H9 (cell line): Measurements from ENCODE around the gene HOXB1. TPM values are rescaled to one million over a fixed set of nuclear protein-coding genes. Genes with fewer than 3 reads are reported as not detected.

Experiments
- DNase-seq: peaks from one replicate; pipeline ENCODE4 v3.0.0-alpha.2; 2017
- H2AFZ ChIP-seq: one replicate; pipeline ENCODE4 v1.6.1; 2013; ENCODE audit warnings: mild to moderate bottlenecking, low read length, control low read depth, moderate library complexity
- H2AK5ac ChIP-seq: 2 replicates; pipeline ENCODE4 v1.6.1; 2013; ENCODE audit warnings: low read length, control low read depth, mixed read lengths; ENCODE audit not compliant: insufficient read length
- H2BK120ac ChIP-seq: one replicate; pipeline ENCODE4 v1.6.1; 2013; ENCODE audit warnings: low read depth, mild to moderate bottlenecking, low read length, control low read depth, inconsistent platforms; ENCODE audit not compliant: poor library complexity, severe bottlenecking
- H2BK12ac ChIP-seq: 2 replicates; pipeline ENCODE4 v1.6.1; 2013; ENCODE audit warnings: low read length, control low read depth, mixed read lengths, low read depth; ENCODE audit not compliant: insufficient read length
- H2BK15ac ChIP-seq: 2 replicates; pipeline ENCODE4 v1.6.1; 2013; ENCODE audit warnings: low read depth, low read length, control low read depth
- H2BK20ac ChIP-seq: one replicate; pipeline ENCODE4 v1.6.1; 2013; ENCODE audit warnings: low read depth, mild to moderate bottlenecking, low read length, control low read depth, inconsistent platforms; ENCODE audit not compliant: poor library complexity, severe bottlenecking
- H2BK5ac ChIP-seq: 2 replicates; pipeline ENCODE4 v1.6.1; 2013; ENCODE audit warnings: low read length, control low read depth, mixed read lengths; ENCODE audit not compliant: insufficient read length
- H3K14ac ChIP-seq: 2 replicates; pipeline ENCODE4 v1.6.1; 2013; ENCODE audit warnings: low read length, control low read depth; ENCODE audit not compliant: insufficient read depth
- H3K18ac ChIP-seq: 2 replicates; pipeline ENCODE4 v1.6.1; 2013; ENCODE audit warnings: low read depth, mild to moderate bottlenecking, mixed read lengths, low read length, control low read depth; ENCODE audit not compliant: insufficient read length
- H3K23ac ChIP-seq: 2 replicates; pipeline ENCODE4 v1.6.1; 2013; ENCODE audit warnings: low read length, control low read depth, mixed read lengths, low read depth; ENCODE audit not compliant: insufficient read length
- H3K23me2 ChIP-seq: 2 replicates; pipeline ENCODE4 v1.6.1; 2013; ENCODE audit warnings: low read depth, mild to moderate bottlenecking, mixed read lengths, low read length, control low read depth; ENCODE audit not compliant: insufficient read length, poor library complexity, severe bottlenecking
- H3K27ac ChIP-seq: 2 replicates; pipeline ENCODE4 v1.5.1; 2013; ENCODE audit warnings: low read length, control low read depth, mixed read lengths, low read depth; ENCODE audit not compliant: insufficient read length
- H3K27me3 ChIP-seq: 2 replicates; pipeline ENCODE4 v1.6.1; 2013; ENCODE audit warnings: low read length, control low read depth, inconsistent platforms; ENCODE audit not compliant: insufficient read depth
- H3K4ac ChIP-seq: 2 replicates; pipeline ENCODE4 v1.6.1; 2013; ENCODE audit warnings: low read depth, mild to moderate bottlenecking, control low read depth, inconsistent platforms, low read length, moderate library complexity
- H3K4me1 ChIP-seq: 2 replicates; pipeline ENCODE4 v1.6.1; 2013; ENCODE audit warnings: low read length, control low read depth, inconsistent platforms; ENCODE audit not compliant: insufficient read depth
- H3K4me2 ChIP-seq: 2 replicates; pipeline ENCODE4 v1.6.1; 2013; ENCODE audit warnings: low read length, control low read depth, mixed read lengths; ENCODE audit not compliant: insufficient read length, insufficient read depth
- H3K56ac ChIP-seq: 2 replicates; pipeline ENCODE4 v1.6.1; 2013; ENCODE audit warnings: low read depth, mild to moderate bottlenecking, mixed read lengths, low read length, control low read depth; ENCODE audit not compliant: insufficient read length
- H3K79me1 ChIP-seq: 2 replicates; pipeline ENCODE4 v1.6.1; 2013; ENCODE audit warnings: low read depth, mild to moderate bottlenecking, moderate library complexity, low read length, control low read depth, inconsistent platforms; ENCODE audit not compliant: insufficient read depth, poor library complexity, severe bottlenecking
- H3K79me2 ChIP-seq: 2 replicates; pipeline ENCODE4 v1.6.1; 2013; ENCODE audit warnings: low read length, control low read depth, inconsistent platforms; ENCODE audit not compliant: insufficient read depth
- H3K9ac ChIP-seq: 2 replicates; pipeline ENCODE4 v1.6.1; 2013; ENCODE audit warnings: low read length, control low read depth, mixed read lengths; ENCODE audit not compliant: insufficient read length; ENCODE audit errors: extremely low read depth
- H3K9me3 ChIP-seq: one replicate; pipeline ENCODE4 v1.6.1; 2013; ENCODE audit warnings: low read depth, low read length, inconsistent platforms; ENCODE audit not compliant: control insufficient read depth
- H3T11ph ChIP-seq: one replicate; pipeline ENCODE4 v1.6.1; 2013; ENCODE audit warnings: mild to moderate bottlenecking, low read length, control low read depth, inconsistent platforms
- H4K20me1 ChIP-seq: one replicate; pipeline ENCODE4 v1.6.1; 2013; ENCODE audit not compliant: control insufficient read depth, insufficient read length, insufficient read depth
- H4K5ac ChIP-seq: 2 replicates; pipeline ENCODE4 v1.6.1; 2013; ENCODE audit warnings: low read depth, mild to moderate bottlenecking, mixed read lengths, low read length, control low read depth; ENCODE audit not compliant: insufficient read length
- H4K8ac ChIP-seq: replicated peaks from 2 replicates; pipeline ENCODE4 v1.6.1; 2013; ENCODE audit warnings: low read length, control low read depth, mixed read lengths, low read depth; ENCODE audit not compliant: insufficient read length
- H4K91ac ChIP-seq: 2 replicates; pipeline ENCODE4 v1.6.1; 2013; ENCODE audit warnings: low read depth, mild to moderate bottlenecking, moderate library complexity, mixed read lengths, low read length, control low read depth; ENCODE audit not compliant: insufficient read length
- H3K27ac Mint-ChIP-seq, 3 experiments: 2 replicates in 2 of 3; 3 replicates in 1 of 3; pipeline ENCODE4 v1.8.0; 2020 to 2021; ENCODE audit warnings: mixed read lengths in 3 of 3, mild to moderate bottlenecking in 1 of 3, moderate library complexity in 1 of 3
- H3K27me3 Mint-ChIP-seq: 2 replicates; pipeline ENCODE4 v1.8.0; 2021; ENCODE audit warnings: low read depth, mild to moderate bottlenecking, moderate library complexity, mixed read lengths
- H3K36me3 Mint-ChIP-seq, 3 experiments: 2 replicates in 2 of 3; 3 replicates in 1 of 3; pipeline ENCODE4 v1.8.0; 2020 to 2021; ENCODE audit warnings: low read depth in 3 of 3, mixed read lengths in 3 of 3; ENCODE audit not compliant: insufficient read depth in 1 of 3
- H3K4me1 Mint-ChIP-seq, 2 experiments: 2 replicates each; pipeline ENCODE4 v1.8.0; 2020; ENCODE audit warnings: mixed read lengths in 2 of 2
- H3K4me3 Mint-ChIP-seq, 2 experiments: 2 replicates in 1 of 2; 3 replicates in 1 of 2; pipeline ENCODE4 v1.8.0; 2020 to 2021; ENCODE audit warnings: mild to moderate bottlenecking in 2 of 2, mixed read lengths in 2 of 2, moderate library complexity in 1 of 2
- H3K9me3 Mint-ChIP-seq, 2 experiments: 2 replicates in 1 of 2; 3 replicates in 1 of 2; pipeline ENCODE4 v1.8.0; 2020; ENCODE audit warnings: mild to moderate bottlenecking in 2 of 2, mixed read lengths in 2 of 2, moderate library complexity in 1 of 2
- WGBS: extraction: QIAGEN DNeasy Blood & Tissue Kit; methylation state at CpG from one replicate; pipeline ENCODE4 v1.1.7; 2013; ENCODE audit warnings: missing lambda C conversion rate, low lambda C conversion rate, mixed read lengths; ENCODE audit not compliant: insufficient read length; ENCODE audit errors: extremely low coverage; 5-methylcytosine and 5-hydroxymethylcytosine counted together
- total RNA-seq: library from RNA; stranded (reverse); gene quantifications from 2 replicates; pipeline ENCODE4 v1.2.1, GENCODE V29; 2021
- TF ChIP-seq, protein P1 (sequence below): fragments of 200-600 bp; sonication (generic); conservative IDR thresholded peaks from 3 replicates; pipeline ENCODE4 v1.8.0; 2021; ENCODE audit warnings: antibody characterized with exemption, mild to moderate bottlenecking

HOXB1 gene
- total RNA-seq, 1 experiment from 2014 or later = not detected

DNA sequence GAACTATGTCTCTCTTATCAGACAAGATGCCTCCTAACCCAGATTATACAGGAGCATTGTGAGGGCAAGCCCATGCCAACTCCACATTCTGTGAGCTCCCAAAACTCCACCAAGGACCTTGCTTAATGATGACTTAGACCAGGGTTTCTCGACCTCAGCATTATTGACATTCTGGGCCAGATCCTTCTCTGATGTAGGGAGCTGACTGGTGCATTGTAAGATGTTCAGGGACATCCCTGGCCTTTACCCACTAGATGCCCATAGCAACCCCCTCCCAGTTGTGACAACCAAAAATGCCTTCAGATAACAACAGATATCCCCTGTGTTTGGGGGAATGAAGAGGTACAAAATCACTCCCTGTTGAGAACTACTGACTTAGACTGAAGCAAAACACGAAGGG lies 43.6 kb downstream of the HOXB1 start:
- Histone ChIP-seq H3K9ac (no peak overlapping the region), H2BK20ac (no peak overlapping the region), H3K18ac (no peak overlapping the region), H3K23me2 (no peaks in the 10 kb centered on the region), H2BK120ac (no peak overlapping the region), H3K4me2 (no peak overlapping the region), H2AFZ (no peak overlapping the region), H2BK5ac (no peak overlapping the region), H2BK12ac (no peak overlapping the region), H3K4me1 (no peaks in the 10 kb centered on the region), H3K23ac (no peak overlapping the region), H2BK15ac (no peak overlapping the region), H4K91ac (no peak overlapping the region), H4K5ac (no peak overlapping the region), H2AK5ac (no peak overlapping the region), H3K79me2 (no peaks in the 10 kb centered on the region), H3K56ac (no peak overlapping the region), H3K79me1 (no peaks in the 10 kb centered on the region), H3K9me3 (no peaks in the 10 kb centered on the region), H4K8ac (no peak overlapping the region), H3T11ph (no peak overlapping the region), H3K27ac (no peak overlapping the region), H4K20me1 (no peaks in the 10 kb centered on the region), H3K27me3 (peaks cover 3% of the 10 kb centered on the region), H3K14ac (no peak overlapping the region), H3K4ac (no peak overlapping the region)
- Mint-ChIP-seq H3K9me3 (peaks cover 0 to 4% of the 10 kb centered on the region in 2 experiments; a peak in 1 of 5 replicates), H3K27me3 (peaks cover 98% of the 10 kb centered on the region), H3K4me3 (no peak overlapping the region), H3K4me1 (peaks cover 17 to 34% of the 10 kb centered on the region in 2 experiments), H3K27ac (no peak overlapping the region), H3K36me3 (no peaks in the 10 kb centered on the region)
- WGBS = no CpG with 5 or more reads among the region's 2 CpGs
- TF ChIP-seq, protein P1, sequence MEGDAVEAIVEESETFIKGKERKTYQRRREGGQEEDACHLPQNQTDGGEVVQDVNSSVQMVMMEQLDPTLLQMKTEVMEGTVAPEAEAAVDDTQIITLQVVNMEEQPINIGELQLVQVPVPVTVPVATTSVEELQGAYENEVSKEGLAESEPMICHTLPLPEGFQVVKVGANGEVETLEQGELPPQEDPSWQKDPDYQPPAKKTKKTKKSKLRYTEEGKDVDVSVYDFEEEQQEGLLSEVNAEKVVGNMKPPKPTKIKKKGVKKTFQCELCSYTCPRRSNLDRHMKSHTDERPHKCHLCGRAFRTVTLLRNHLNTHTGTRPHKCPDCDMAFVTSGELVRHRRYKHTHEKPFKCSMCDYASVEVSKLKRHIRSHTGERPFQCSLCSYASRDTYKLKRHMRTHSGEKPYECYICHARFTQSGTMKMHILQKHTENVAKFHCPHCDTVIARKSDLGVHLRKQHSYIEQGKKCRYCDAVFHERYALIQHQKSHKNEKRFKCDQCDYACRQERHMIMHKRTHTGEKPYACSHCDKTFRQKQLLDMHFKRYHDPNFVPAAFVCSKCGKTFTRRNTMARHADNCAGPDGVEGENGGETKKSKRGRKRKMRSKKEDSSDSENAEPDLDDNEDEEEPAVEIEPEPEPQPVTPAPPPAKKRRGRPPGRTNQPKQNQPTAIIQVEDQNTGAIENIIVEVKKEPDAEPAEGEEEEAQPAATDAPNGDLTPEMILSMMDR = no peak
- no peak for DNase-seq
